HG02981 (cell line): Measurements from ENCODE around the gene KCNRG.
"Not testable (repeated sequence)": the region's sequence is repeated elsewhere in the genome, so short reads cannot be mapped to it uniquely, and the experiment has no call there.

Source experiments
- ATAC-seq: cut with Tn5 transposase; IDR thresholded peaks from one replicate; pipeline ENCODE4 v1.9.1; 2021; ENCODE audit warnings: mild to moderate bottlenecking, moderate library complexity; ENCODE audit not compliant: unreplicated experiment

KCNRG gene

GRCh38 chr13:50015258-50015657 is at the start of gene KCNRG:
Gene KCNRG (plus strand): TSS chr13:50015444. CDS start chr13:50015494, 50 bp downstream.
- no peak for ATAC-seq

GRCh38 chr13:49967456-49967855 is 47.8 kb upstream of the KCNRG start:
- ATAC-seq = no peak

- ATAC-seq = no peak
Observed at GRCh38 chr13:49972709-49973108, 42.5 kb upstream of the KCNRG start.

GRCh38 chr13:49975826-49976225 is 39.4 kb upstream of the KCNRG start:
- no peak for ATAC-seq

GRCh38 chr13:49976314-49977258 is 38.7 kb upstream of the KCNRG start:
- ATAC-seq = peak; percentile 65

GRCh38 chr13:49977992-49978391 is 37.3 kb upstream of the KCNRG start:
- ATAC-seq = no peak

- ATAC-seq = no peak
Observed at GRCh38 chr13:49980266-49980665, 35.0 kb upstream of the KCNRG start.

GRCh38 chr13:49985129-49985528 is 30.1 kb upstream of the KCNRG start:
- no peak for ATAC-seq

- no peak for ATAC-seq
Observed at GRCh38 chr13:49986471-49986870, 28.8 kb upstream of the KCNRG start.

- not testable (repeated sequence) for ATAC-seq
Observed at GRCh38 chr13:49990612-49991011, 24.6 kb upstream of the KCNRG start.

GRCh38 chr13:49993111-49993510 is 22.1 kb upstream of the KCNRG start:
- ATAC-seq = no peak

GRCh38 chr13:49993666-49994065 is 21.6 kb upstream of the KCNRG start:
- no peak for ATAC-seq

- no peak for ATAC-seq
Observed at GRCh38 chr13:49995625-49996101, 19.6 kb upstream of the KCNRG start.

- peak; percentile 42 for ATAC-seq
Observed at GRCh38 chr13:49996161-49996915, 18.9 kb upstream of the KCNRG start.

- peak; percentile 70 for ATAC-seq
Observed at GRCh38 chr13:49996951-49997895, 18.0 kb upstream of the KCNRG start, which contains the start of gene TRIM13. Gene TRIM13 (plus strand): TSS chr13:49997042. CDS start chr13:50011941, 14,899 bp downstream.

- no peak for ATAC-seq
Observed at GRCh38 chr13:49997955-49998354, 17.3 kb upstream of the KCNRG start.

- ATAC-seq = no peak
Observed at GRCh38 chr13:49998714-49999624, 16.3 kb upstream of the KCNRG start.

- ATAC-seq = no peak
Observed at GRCh38 chr13:50001287-50001686, 14.0 kb upstream of the KCNRG start.

GRCh38 chr13:50006426-50007135 is 8.7 kb upstream of the KCNRG start:
- no peak for ATAC-seq
